Skeletal muscle cell (primary cell): Measurements from ENCODE around the gene GRK5.
"Not testable (repeated sequence)": the region's sequence is repeated elsewhere in the genome, so short reads cannot be mapped to it uniquely, and the experiment has no call there.

ENCODE experiments used
- DNase-seq: peaks from one replicate; pipeline ENCODE4 v3.0.0-alpha.2; 2010; ENCODE audit warnings: low read depth
- H3K4me3 ChIP-seq: 2 replicates; pipeline ENCODE4 v1.5.1; 2011; ENCODE audit warnings: low read depth, mild to moderate bottlenecking, control low read depth, low read length, moderate library complexity

GRK5 gene

DNA sequence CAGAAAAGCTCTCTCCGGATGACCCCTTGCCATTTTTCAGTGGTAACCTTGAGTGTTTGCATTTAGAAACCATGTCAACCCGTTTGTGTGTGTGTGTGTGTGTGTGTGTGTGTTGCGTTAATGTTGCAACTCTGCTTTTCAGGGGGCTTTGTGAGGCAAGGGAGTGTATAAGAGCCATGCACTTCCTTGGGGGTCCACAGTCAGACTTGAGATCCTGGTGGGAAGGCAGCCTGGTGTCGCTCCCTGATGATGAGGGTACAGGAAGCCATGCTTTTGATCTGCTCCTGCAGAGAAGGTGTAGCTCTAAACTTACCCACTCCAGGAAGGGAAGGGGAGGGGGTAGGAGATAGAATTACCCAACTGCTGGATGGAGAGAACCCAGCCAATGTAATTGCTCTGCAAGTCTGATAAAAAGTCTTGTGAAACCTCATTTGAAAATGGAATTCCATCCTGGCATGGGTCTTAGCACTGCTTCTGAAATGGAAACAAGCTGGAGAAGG, 10.7 kb downstream of the GRK5 start:
- DNase-seq, result no peak
- H3K4me3 ChIP-seq, result no peak overlapping the region

DNA sequence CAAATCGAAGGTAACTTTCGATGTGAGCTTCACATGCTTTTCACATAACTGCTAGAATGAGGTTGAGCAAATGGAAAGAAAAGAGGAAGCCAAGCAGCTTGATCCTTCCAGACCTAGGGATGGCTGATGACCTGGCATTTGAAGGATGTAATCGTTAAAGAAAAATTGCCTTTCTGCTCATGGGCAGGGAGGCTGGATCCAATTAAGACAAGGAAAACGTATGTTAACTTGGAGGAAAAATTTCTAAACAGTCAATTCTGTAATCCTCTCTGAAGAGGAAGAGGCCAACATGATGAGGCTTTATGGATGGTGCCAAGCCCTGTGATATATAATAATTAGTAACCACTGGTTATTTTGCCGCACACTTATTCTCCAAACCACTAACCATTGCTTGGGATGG, 12.5 kb downstream of the GRK5 start:
- H3K4me3 ChIP-seq, result no peak overlapping the region
- DNase-seq, result no peak

DNA sequence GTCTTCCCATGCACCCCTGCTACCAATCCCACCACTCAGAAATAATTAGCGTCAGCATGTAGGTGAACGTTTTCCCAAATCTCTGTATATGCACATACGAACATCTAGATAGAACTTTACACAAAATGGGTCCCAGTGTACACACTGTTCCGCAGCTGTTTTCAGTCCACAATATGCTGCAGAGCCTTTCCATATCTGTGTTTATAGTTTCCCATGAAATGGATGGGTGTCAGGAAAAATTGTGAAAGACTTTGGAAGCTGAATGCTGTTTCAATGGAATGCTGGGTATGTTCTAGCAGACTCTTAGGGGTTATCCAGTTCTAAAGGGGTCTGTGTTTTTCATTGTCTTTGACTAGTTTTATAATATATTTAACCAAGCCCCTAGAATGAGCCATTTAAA, 13.8 kb downstream of the GRK5 start:
- H3K4me3 ChIP-seq, result no peak overlapping the region
- DNase-seq, result no peak

- H3K4me3 ChIP-seq, result no peak overlapping the region
- DNase-seq, result no peak
Measured at GRCh38 chr10:119221666-119222065, 14.3 kb downstream of the GRK5 start.

DNA sequence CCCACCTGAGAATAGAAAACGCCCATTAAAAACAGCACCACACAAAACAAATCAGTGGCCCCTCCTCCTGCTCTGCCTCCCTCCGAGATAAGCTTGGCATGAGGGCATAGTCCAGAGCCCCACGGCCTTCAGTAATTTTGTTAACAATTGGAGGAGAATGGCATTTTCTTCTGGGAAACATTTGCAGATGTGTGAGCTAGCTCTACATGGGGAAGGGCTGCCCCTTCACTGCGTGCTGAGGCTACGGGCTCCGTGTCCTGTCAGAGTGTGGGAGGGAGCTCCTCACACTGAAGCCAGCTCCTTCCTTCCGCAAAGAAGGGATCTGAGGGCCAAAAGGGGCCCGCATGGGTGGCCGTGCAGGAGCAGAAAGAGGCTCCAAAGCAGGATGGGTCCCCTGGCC, 15.2 kb downstream of the GRK5 start:
- no peak for DNase-seq
- no peak overlapping the region for H3K4me3 ChIP-seq

GRCh38 chr10:119222966-119223386, 15.6 kb downstream of the GRK5 start:
- no peak overlapping the region for H3K4me3 ChIP-seq
- no peak for DNase-seq

DNA sequence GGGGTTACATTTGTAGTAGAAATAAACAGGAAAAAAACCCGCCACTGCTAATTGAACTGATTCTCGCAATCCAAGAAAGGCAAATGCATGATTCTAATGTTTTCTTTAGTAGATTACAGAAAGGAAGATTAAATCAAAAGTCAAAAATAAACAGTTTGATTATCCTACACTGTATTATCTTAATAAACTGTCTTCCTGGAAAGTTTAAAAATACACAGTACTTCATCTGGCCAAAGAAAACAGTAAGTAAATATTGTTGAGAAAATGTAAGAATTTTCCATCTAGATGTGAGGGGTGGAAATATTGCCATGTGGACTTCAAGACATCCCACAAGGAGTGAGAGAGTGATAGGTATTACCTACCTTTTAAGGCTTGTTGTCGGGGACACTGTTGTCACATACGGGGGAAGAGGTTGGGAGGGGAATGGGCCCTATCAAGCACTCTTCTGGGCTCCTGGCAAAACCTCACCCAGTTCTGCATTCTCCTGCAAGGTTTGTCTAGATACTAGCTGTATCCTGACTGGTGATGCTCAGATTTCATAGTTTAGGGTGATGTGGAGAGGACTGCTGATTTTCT, 17.8 kb downstream of the GRK5 start:
- no peak overlapping the region for H3K4me3 ChIP-seq
- no peak for DNase-seq

DNA sequence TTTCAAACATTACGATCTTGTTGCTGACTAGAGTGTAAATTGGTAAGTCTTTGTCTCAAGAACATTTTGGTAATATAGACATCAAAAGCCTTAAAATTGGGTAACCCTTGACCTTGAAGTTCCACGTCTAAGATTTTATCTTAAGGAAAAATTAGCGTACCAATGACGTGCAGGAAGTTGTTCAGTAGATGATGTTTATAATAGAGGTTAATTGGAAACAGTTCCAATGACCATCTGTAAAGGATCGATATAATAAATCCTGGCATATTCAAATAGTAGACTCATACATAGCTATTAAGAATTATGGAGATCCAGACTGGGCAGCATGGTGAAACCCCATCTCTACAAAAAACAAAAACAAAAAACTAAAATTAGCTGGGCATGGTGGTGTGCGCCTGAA, 20.5 kb downstream of the GRK5 start:
- DNase-seq, result no peak
- no peak overlapping the region for H3K4me3 ChIP-seq

DNA sequence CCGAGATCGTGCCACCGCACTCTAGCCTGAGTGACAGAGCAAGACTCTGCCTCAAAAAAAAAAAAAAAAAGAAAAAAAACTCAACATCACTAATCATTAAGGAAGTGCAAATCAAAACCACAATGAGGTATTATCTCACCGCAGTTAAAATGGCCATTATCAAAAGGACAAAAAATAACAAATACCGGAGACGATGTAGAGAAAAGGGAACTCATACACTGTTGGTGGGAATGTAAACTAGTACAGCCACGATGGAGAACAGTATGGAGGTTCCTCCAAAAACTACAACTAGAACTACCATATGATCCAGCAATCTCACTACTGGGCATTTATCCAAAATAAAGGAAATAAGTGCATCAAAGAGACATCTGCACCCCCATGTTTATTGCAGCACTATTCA, 24.3 kb downstream of the GRK5 start:
- no peak for DNase-seq
- no peak overlapping the region for H3K4me3 ChIP-seq

DNA sequence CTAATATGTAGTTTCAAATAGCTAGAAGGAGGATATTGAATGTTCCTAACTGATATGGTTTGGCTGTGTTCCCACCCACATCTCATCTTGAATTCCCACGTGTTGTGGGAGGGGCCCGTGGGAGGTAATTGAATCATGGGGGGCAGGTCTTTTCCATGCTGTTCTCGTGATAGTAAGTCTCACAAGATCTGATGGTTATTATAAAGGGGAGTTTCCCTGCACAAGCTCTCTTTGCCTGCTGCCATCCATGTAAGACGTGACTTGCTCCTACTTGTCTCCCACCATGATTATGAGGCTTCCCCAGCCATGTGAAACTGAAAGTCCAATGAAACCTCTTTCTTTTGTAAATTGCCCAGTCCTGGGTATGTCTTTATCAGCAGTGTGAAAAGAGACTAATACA, 25.1 kb downstream of the GRK5 start:
- H3K4me3 ChIP-seq, DNase-seq: not testable (repeated sequence)

DNA sequence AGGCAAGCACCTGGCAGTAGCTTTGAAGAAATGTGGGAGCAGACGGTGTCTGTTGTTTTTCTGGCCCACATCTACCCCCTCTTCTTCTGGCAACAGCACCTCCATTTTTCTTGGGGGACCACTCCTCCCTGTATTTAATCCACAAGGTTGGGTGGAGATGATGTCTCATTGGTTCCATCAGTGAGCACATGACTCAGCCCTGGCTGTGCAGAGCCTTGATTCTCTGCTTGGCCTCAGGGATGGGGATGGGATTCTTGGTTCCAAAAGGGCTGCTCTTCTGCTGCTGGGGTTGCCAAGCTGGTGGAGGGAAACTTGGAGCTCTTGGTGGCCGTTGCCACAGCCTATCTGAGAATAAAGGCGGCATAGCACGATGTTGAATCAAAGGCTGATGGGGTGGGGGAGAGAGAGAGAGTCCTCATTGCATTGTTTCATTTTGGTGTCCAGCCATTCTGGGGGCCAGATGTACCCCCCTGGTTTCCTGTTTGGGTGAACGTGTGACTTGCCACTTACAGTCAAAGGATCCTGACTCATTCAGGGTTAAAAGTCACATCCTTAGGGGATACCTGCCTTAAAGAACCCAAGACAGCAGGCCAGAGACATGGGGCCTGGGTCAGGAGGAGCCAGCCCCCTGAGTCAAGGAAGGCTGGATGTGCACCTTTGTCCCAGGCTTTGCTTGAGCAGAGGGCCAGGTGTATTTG, 25.9 kb downstream of the GRK5 start:
- H3K4me3 ChIP-seq, result no peak overlapping the region
- DNase-seq, result no peak

GRCh38 chr10:119233821-119234220, 26.4 kb downstream of the GRK5 start:
- H3K4me3 ChIP-seq, result no peak overlapping the region

GRCh38 chr10:119235356-119235755, 28.0 kb downstream of the GRK5 start:
- no peak for DNase-seq
- H3K4me3 ChIP-seq, result no peak overlapping the region

More at GRCh38 chr10:119233821-119234220, 26.4 kb downstream of the GRK5 start:
- DNase-seq, result no peak

GRCh38 chr10:119237722-119238436, 30.5 kb downstream of the GRK5 start:
- DNase-seq, result no peak
- H3K4me3 ChIP-seq, result no peak overlapping the region

DNA sequence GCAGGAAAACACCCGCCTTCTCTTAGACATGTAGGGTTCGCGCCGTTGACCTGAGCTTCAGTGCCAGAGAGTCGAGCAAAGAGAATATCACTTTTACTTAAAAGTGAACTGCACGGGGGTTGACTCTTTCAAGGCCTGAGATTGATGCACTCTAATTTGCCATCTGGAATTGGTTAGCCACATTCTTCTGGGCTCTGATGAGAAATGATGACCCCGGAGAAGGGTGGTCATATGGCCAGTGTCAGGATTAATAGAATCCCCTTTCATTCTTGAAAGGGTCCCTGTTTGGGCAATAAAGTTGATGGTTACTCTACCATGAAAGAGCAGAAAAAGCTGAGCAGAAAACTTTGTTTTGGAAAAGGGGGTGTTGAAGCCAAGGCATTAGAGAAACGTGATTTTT, 31.2 kb downstream of the GRK5 start:
- H3K4me3 ChIP-seq, result no peak overlapping the region
- no peak for DNase-seq

DNA sequence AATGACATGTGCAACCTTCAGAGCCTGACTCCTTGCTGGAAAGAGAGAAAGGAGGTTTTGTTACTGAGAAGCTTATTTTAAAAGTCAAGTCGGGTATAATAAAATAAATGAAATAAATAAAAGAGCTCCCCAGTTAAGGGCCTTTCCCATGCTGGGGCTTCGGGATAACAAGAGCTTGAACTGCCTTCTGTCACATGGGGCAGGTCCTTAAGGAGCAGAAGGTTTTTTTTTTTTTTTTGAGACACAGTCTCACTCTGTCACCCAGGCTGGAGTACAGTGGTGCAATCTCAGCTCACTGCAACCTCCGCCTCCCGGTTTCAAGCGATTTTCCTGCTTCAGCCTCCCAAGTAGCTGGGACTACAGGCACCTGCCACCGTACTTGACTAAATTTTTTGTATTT, 31.6 kb downstream of the GRK5 start:
- not testable (repeated sequence) for H3K4me3 ChIP-seq, DNase-seq

- H3K4me3 ChIP-seq, DNase-seq: not testable (repeated sequence)
Measured at GRCh38 chr10:119239630-119240029, 32.3 kb downstream of the GRK5 start.

DNA sequence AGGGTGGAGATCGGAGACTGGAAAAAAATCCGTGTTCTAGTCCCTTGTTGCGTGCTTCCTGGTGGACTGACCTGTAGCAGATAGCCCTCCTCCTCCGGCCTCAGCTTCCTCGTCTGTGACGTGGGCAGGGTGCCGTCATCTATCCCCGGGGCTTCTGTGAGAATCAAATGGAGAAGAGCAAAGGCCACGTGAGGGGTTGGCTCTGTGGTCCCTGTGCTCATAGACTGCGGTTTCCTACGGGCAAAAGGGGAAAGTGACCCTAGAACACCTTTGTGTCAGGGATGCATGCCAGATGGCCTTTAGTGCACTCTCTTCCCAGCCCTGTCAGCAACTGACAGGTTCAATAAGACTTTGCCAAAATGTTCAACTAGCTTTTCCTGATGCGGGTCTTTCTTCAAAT, 33.7 kb downstream of the GRK5 start:
- DNase-seq, result no peak
- H3K4me3 ChIP-seq, result no peak overlapping the region

DNA sequence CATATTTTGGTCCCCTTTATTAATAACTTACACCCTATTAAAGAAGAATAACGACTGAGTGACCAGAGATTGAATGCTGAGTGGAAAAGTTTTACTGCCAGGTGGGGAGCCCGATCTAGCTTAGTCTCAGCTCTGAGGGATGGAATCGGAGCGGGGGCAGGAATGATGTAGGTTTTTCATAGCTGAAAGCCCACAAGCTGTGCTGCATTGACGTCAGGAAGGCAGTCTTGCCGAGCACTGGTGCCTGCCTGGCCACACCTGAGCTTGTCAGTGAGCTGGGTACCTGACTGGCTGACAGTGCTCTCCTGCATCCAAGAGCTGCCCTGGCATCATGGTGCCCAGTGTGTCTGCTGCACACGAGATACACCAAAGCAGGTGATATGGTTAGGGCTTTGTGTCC, 34.8 kb downstream of the GRK5 start:
- no peak for DNase-seq

DNA sequence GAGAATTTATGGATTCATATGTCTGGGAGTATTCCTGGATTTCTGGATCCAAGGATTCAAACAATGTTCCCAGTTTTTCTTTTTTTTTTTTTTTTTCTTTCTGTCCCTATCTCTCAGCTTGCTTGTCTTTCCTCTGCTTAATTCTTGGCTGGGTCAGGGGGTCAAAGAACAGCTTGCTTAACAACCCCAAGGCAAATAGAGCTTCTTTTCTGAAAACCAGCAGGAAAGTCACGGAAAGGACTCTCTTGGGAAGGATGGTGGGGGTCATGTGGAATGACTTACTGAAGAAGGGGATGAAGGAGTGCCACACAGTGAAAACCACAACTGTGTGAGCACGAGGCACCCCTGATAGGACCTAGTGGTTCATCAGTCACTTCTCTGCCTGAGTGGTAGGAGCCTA, 36.1 kb downstream of the GRK5 start:
- H3K4me3 ChIP-seq, result no peak overlapping the region
- no peak for DNase-seq

More for the DNA sequence above, 34.8 kb downstream of the GRK5 start:
- H3K4me3 ChIP-seq, result no peak overlapping the region

- DNase-seq, result no peak
- H3K4me3 ChIP-seq, result no peak overlapping the region
Measured at GRCh38 chr10:119243967-119244366, 36.6 kb downstream of the GRK5 start.
